GM20000 (cell line): ENCODE data around the gene ASAP3.

Experiments
- DNase-seq: peaks from one replicate; pipeline ENCODE4 v3.0.0; 2012; ENCODE audit warnings: low spot score
- CTCF ChIP-seq: IDR thresholded peaks from 2 replicates; pipeline ENCODE4 v1.5.1; 2012; ENCODE audit warnings: mild to moderate bottlenecking, control low read depth; ENCODE audit errors: extremely low read depth, missing control alignments

ASAP3 gene

GRCh38 chr1:23392125-23392855, 91.7 kb downstream of the ASAP3 start:
- no peak for TF ChIP-seq CTCF
- DNase-seq: no peak

GRCh38 chr1:23389837-23390321, 94.1 kb downstream of the ASAP3 start:
- TF ChIP-seq CTCF: no peak
- DNase-seq: no peak

- TF ChIP-seq CTCF: no peak
- no peak for DNase-seq
Measured at GRCh38 chr1:23387494-23387893, 96.5 kb downstream of the ASAP3 start.

GRCh38 chr1:23385119-23385621, 98.8 kb downstream of the ASAP3 start:
- no peak for DNase-seq
- no peak for TF ChIP-seq CTCF

- no peak for TF ChIP-seq CTCF
- DNase-seq: no peak
Measured at GRCh38 chr1:23384312-23385058, 99.5 kb downstream of the ASAP3 start.

GRCh38 chr1:23383577-23384311, 100.2 kb downstream of the ASAP3 start:
- TF ChIP-seq CTCF: no peak
- no peak for DNase-seq
